C1 segment of cervical spinal cord (tissue), 14 donors: Measurements from ENCODE around the gene OR7C1.
"Not testable (repeated sequence)": the region's sequence is repeated elsewhere in the genome, so short reads cannot be mapped to it uniquely, and the experiment has no call there.

Experiments
- DNase-seq, 14 donors: peaks; one replicate each; lab custom pipeline; 2025; lab: John Stamatoyannopoulos, UW

The OR7C1 gene

DNA sequence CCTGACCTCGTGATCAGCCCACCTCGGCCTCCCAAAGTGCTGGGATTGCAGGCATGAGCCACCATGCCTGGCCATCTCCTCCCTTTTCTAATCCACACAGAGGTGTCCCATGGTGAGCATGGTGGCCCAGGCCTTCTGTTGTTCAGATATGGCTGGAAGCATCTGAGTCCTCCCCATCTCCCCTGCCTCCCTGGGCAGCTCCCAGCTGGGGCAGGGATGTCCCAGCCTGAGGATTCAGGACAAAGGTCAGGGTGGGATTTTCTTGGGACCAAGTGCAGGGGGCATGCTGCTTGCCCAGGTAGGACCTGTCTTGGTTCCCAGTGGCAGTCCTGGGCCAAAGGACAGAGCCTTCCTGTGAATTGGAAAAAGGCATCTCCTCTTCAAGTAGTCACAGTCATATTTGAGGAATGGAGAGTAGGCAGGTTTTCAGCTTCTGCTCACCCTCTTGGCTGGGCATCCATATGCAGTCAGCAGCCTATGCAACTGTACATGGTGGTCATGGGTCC lies 67.5 kb downstream of the OR7C1 start:
- DNase-seq = no peak

DNA sequence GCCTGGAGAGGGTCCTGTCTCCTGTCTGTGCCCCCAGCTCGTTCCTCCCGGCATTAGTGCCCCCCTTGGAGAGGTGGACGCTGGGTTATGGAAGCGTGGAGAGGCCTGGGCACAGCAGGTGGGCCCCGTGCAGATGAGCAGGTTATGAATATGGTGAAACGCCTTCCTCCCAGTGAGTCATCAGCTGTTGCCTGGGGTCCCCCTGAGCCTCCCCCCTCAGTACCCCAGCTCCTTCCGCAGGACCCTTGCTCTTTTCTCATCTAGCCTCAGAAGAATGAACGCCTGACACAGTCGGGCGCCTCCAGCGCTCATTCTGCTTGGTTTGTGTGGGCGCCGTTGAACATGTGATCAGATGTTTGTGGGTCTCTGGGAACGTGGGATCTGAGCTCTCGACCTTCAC lies 69.1 kb downstream of the OR7C1 start:
- not testable (repeated sequence) for DNase-seq

DNA sequence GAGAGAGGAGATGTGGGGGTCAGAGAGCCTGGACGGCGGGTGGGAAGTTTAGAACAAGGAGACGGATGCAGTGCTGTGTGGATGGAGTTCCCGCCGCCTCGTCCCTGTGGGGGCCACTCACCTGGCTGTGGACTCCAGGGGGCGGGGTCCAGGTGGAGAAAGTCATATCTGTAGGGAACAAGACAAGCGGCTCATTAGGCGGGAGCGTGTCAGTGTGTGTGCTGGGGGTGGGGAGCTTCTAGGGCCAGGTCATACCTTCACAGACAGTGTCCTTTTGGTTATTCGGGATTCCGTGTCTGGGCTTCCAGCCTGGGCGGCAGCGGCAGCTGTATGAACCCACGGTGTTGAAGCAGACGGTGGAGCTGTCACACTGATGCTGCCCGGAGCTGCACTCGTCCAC lies 69.6 kb downstream of the OR7C1 start:
- DNase-seq = not testable (repeated sequence)

DNA sequence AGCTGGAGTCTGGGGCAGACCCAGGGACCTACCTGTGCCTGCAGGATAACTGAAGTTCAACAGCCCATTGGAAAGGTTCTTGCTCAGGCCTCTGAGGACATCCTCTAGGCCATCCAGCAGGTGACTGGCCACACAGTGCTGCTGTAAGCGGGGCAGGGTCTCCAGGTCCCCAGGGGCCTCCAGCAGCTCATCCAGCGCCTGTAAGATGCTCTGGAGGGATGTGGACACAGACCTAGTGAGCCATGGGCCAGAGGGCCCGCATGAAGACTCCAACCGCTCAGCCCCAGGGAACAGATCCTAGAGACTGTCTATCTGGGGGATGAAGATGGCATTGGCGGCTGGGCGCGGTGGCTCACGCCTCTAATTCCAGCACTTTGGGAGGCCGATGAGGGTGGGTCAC lies 70.6 kb downstream of the OR7C1 start:
- DNase-seq = no peak

DNA sequence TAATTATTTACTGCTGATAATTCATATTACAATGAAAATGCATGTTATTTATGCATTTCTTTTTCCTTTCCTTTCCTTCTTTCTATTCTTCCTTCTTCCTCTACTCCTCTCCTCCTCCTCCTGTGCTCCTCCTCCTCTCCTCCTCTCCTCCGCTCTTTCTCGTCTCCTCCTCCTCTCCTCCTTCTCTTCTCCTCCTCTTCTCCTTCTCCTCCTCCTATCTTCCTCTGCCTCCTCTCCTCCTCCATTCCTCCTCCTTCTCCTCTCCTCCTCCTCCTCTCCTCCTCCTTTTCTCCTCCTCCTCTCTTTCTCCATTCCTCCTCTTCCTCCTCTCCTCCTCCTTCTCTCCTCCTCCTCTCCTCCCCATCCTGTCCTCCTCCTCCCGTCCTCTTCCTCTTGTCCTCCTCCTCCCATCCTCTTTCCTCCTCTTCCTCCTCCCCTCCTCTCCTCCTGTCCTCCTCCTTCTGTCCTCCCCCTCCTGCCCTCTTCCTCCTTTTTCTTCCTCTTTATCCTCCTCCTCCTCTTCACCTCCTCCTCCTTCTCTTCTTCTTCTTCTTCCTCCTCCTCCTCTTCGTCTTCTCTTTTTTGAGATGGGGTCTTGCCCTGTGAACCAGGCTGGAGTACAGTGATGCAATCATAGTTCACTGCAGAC lies 71.4 kb downstream of the OR7C1 start:
- DNase-seq = no peak

DNA sequence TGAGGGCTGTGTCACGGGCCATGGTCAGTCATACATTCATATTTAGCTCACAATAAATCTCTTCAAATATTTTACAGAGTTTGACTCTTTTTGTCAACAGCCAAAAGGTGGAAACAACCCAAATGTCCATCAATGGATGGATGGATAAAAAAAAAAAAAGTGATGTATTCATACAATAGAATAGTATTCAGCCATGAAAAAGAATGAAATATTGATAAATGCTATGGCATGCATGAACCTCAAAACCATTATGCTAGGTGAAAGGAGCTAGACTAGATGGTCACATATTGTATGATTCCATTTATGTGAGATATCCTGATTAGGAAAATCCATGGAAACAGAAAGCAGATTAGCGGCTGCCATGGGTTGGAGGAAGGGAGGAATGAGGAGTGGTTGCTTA lies 72.9 kb downstream of the OR7C1 start:
- no peak for DNase-seq

DNA sequence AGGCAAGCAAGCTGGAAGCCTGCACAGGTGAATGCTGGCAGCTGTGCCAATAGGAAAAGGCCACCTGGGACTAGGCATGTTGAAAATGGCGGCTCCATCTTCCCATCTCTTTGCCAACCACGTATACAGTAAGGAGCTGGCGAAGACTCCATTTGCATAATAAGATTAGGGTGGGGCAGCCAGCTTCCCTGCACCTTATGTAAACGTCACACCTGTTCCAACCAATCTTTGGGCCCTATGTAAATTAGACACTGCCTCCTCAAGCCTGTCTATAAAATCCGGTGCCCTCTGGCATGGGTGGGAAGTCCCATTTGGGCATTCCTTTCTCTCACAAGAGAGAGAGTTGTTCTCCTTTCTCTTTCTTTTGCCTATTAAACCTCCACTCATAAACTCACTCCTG lies 73.4 kb downstream of the OR7C1 start:
- no peak for DNase-seq

DNA sequence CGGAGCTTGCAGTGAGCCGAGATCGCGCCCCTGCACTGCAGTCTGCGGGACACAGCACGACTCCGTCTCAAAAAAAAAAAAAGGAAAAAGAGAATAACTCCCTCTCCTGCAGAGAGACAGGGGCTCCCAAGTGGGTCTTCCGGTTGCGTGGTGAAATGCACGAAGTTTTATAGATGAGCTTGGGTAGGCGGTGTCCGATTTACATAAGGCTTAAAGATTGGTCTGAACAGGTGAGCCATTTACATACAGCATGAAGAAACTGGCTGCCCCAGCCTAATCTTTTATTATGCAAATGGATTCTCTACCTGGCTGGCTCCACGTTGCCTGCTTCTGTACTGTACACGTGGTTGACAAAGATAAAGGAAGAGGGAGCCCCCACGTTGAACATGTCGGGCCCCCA lies 76.2 kb downstream of the OR7C1 start:
- DNase-seq = no peak

DNA sequence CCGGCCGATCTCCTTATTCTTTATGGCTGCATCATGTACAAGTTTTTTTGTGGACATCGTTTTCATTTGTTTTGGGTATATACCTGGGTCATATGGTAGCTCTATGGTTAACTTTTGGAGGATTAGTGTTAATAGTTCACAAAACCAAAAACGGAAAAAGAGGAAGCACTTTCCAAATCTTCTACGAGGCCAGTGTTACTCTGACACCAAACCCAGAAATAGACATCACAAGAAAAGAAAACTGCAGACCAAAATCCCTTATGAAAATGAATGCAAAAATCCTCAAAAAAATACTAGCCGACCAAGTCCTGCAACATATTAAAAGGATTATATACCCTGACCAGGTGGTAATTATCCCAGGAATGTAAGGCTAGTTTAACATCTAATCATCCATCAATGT lies 86.4 kb downstream of the OR7C1 start:
- no peak for DNase-seq
